GM18505 (cell line): Measurements from ENCODE around the gene CSNK1E.
A peak's percentile ranks its signal among the peaks of the same experiment; 100 is the strongest.

Experiments used
- ATAC-seq: cut with Tn5 transposase; IDR thresholded peaks from one replicate; pipeline ENCODE4 v1.9.1; 2021; ENCODE audit not compliant: unreplicated experiment
- POLR2A ChIP-seq: IDR thresholded peaks from 4 replicates; pipeline ENCODE4 v1.6.1; 2011; ENCODE audit warnings: borderline replicate concordance; ENCODE audit not compliant: insufficient read depth, insufficient read length; ENCODE audit errors: extremely low read depth

The CSNK1E gene

GRCh38 chr22:38317995-38318715 is 922 bp upstream of the CSNK1E start:
- no peak for ATAC-seq
- no peak for TF ChIP-seq POLR2A

GRCh38 chr22:38316364-38317121 is 690 bp downstream of the CSNK1E start:
- no peak for TF ChIP-seq POLR2A
- peak; percentile 27 for ATAC-seq

- no peak for ATAC-seq
- TF ChIP-seq POLR2A: no peak
These were observed 1.3 kb downstream of the CSNK1E start for GRCh38 chr22:38315823-38316363.

GRCh38 chr22:38314933-38315822 is 2.1 kb downstream of the CSNK1E start:
- ATAC-seq: no peak
- TF ChIP-seq POLR2A: no peak

- no peak for ATAC-seq
- no peak for TF ChIP-seq POLR2A
These were observed 2.9 kb downstream of the CSNK1E start for GRCh38 chr22:38314051-38314932.

GRCh38 chr22:38313384-38313955 is 3.8 kb downstream of the CSNK1E start:
- no peak for ATAC-seq
- TF ChIP-seq POLR2A: no peak

GRCh38 chr22:38312261-38312800 is 4.9 kb downstream of the CSNK1E start:
- ATAC-seq: no peak
- TF ChIP-seq POLR2A: no peak

GRCh38 chr22:38311323-38311620 is 6.0 kb downstream of the CSNK1E start:
- TF ChIP-seq POLR2A: no peak
- no peak for ATAC-seq

GRCh38 chr22:38310518-38311322 is 6.5 kb downstream of the CSNK1E start:
- ATAC-seq: no peak
- no peak for TF ChIP-seq POLR2A

GRCh38 chr22:38309614-38310517 is 7.4 kb downstream of the CSNK1E start:
- no peak for ATAC-seq

More at GRCh38 chr22:38309614-38310517, 7.4 kb downstream of the CSNK1E start:
- TF ChIP-seq POLR2A: no peak
